Fibroblast of mammary gland (primary cell): ENCODE measurements around the gene MCF2.

Experiments
- DNase-seq: peaks from one replicate; pipeline ENCODE4 v3.0.0-alpha.2; 2010; ENCODE audit warnings: low read depth
- H3K4me3 ChIP-seq: 2 replicates; pipeline ENCODE4 v1.5.1; 2011; ENCODE audit warnings: low read depth, mild to moderate bottlenecking, low read length, moderate library complexity; ENCODE audit not compliant: control insufficient read depth
- CTCF ChIP-seq: conservative IDR thresholded peaks from 2 replicates; pipeline ENCODE4 v1.5.1; 2011; ENCODE audit warnings: low read depth, low read length, inconsistent platforms; ENCODE audit not compliant: control insufficient read depth, insufficient read depth

The MCF2 gene, protein sequence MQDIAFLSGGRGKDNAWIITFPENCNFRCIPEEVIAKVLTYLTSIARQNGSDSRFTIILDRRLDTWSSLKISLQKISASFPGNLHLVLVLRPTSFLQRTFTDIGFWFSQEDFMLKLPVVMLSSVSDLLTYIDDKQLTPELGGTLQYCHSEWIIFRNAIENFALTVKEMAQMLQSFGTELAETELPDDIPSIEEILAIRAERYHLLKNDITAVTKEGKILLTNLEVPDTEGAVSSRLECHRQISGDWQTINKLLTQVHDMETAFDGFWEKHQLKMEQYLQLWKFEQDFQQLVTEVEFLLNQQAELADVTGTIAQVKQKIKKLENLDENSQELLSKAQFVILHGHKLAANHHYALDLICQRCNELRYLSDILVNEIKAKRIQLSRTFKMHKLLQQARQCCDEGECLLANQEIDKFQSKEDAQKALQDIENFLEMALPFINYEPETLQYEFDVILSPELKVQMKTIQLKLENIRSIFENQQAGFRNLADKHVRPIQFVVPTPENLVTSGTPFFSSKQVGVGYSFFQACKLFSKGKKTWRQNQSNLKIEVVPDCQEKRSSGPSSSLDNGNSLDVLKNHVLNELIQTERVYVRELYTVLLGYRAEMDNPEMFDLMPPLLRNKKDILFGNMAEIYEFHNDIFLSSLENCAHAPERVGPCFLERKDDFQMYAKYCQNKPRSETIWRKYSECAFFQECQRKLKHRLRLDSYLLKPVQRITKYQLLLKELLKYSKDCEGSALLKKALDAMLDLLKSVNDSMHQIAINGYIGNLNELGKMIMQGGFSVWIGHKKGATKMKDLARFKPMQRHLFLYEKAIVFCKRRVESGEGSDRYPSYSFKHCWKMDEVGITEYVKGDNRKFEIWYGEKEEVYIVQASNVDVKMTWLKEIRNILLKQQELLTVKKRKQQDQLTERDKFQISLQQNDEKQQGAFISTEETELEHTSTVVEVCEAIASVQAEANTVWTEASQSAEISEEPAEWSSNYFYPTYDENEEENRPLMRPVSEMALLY

DNA sequence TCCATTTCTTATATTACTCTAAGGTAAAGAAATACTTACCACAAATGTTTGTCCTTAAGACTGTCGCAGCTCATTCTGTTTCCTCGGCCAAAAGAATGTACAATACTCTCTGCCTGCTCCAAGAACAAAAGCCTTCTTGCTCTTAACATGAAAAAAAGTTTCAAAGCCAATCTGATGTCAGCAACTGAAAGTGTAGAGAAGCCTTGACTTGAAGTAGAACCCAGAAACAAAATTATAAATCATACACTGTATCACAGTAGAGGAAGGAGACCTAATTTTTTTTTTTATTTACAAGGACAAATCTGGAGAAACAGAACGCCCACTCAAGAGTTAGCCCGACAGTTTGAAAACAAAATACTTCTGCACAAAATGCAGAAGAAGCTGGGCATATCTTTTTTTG is at the start of gene MCF2:
Gene MCF2 (minus strand): TSS at position 101 of the 400 bp plus-strand sequence. CDS start 56,423 bp downstream, outside the sequence.
- no peak for DNase-seq
- H3K4me3 ChIP-seq = no peak within 1 kb of the TSS
- TF ChIP-seq CTCF = no peak

DNA sequence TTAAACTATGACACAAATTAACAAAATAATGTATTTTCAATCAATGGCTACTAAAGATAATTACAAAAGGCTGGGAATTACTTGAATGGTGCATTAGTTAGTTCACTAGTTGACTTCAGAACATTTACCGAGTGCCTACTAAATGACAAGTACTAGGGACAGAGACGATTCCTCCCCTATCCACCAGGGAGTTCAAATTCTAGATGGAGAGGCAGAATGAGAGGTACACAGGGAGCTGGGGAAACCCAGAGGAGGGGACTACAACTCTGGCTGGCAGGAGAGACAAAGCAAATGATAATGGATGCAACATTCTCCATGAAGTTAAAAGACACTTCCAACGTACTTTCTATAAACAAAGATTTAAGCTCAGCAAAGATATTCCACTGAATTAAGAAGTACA is 43.1 kb upstream of the MCF2 start:
- DNase-seq = no peak
- no peak for TF ChIP-seq CTCF
- no peak overlapping the region for H3K4me3 ChIP-seq

- TF ChIP-seq CTCF = no peak
- no peak overlapping the region for H3K4me3 ChIP-seq
- peak; percentile 3 for DNase-seq
These were observed 42.4 kb upstream of the MCF2 start for GRCh38 chrX:139750390-139750789.

DNA sequence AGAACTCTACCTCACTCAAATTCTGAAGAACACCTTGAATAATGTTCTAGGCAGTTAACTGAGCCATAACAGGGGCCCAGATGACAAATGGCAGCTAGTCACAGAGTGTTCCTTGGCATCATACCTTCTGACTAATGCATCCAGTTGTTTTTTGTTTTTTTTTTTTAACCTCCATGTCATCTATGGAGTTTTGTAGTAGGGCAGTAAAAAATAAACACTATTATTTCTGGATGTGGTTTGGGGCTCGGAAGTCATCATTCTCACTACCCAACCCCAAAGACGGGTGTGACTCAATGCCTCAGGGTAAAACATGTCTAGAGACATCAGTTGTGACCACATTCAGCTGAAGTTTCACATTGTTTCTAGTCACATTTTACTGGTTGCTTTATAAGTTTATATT is 31.2 kb upstream of the MCF2 start:
- TF ChIP-seq CTCF = no peak
- DNase-seq = peak; percentile 77
- no peak overlapping the region for H3K4me3 ChIP-seq

- TF ChIP-seq CTCF = no peak
- H3K4me3 ChIP-seq = no peak overlapping the region
- peak; percentile 29 for DNase-seq
These were observed 30.6 kb upstream of the MCF2 start for GRCh38 chrX:139738581-139738980.

- no peak for DNase-seq
- no peak for TF ChIP-seq CTCF
- H3K4me3 ChIP-seq = no peak overlapping the region
These were observed 28.2 kb upstream of the MCF2 start for GRCh38 chrX:139736151-139736550.
